ENCODE results near the gene CCDC88C.

The CCDC88C gene

GRCh38 chr14:91342206-91342760 is 75.3 kb downstream of the CCDC88C start:
- no peak for DNase-seq

DNA sequence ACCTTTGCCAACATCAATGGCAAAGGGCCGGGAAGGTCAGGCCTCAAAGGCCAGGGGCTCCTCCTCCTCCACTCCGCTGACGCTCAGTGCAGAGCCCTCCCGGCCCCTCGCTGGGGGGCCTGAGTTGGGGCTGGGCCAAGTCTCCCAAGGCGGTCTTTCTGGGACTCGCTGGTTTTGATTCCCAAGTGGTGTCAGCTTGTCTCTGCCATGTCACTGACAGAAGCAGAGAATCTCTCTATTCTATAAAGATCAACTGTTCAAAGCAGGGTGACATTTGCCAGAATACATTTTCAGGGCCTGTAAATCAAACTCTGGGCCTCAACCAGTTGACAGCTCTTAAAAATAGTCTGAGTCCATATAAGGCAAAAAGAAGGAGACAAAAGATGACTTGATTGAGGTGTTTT is 75.9 kb downstream of the CCDC88C start:
- DNase-seq: no peak

DNA sequence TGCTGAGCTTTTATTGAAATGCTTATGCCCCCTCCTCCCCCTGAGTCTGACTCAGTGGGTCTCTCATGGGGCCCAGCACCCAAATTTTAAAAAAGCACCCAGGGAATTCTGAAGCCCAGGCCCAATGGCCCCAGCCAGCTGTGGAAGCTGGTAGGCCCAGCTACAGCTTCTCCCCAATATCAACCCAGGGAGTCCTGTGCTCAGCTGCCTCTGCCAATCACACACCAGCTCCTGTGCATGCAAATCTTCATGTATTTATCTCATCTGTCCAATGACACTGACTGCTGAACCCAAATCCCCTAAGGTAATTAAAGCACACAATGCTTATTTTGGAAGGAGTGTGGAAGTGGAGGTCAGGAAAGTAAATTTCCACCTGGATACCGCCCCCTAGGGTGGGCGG is 76.3 kb downstream of the CCDC88C start:
- no peak for DNase-seq

DNA sequence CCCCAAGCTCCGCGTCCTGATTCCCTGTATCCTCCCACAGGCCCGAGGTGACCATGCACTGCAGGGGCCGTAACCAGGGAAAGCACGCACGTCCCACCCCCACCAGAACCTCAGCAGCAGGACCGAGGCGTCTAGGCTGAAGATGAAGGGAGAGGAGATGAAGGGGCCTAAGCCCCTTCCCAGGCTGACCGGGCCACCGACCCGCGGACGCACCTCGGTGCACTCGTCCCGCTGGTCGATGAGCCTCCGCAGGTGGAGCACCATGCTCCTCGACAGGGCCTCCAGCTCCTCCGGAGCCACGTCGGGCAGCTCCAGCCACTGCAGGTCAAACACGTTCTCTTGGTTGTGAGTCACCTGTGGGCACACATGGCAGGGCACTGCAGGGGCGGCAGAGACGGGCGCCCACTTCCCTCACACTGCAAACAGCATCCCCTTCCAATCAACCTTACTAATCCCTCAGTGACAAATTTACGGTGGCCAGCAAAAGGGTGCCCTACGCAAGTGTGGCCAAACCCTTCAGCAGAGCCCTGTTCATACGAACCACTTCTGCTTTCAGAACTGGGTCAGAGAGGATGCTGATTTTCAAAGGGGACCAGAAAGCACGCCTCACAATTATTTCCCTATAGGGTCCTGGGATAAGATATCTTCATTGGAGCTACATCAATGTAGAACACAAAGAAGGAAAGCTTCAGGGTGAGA is 77.8 kb downstream of the CCDC88C start:
- DNase-seq: no peak

DNA sequence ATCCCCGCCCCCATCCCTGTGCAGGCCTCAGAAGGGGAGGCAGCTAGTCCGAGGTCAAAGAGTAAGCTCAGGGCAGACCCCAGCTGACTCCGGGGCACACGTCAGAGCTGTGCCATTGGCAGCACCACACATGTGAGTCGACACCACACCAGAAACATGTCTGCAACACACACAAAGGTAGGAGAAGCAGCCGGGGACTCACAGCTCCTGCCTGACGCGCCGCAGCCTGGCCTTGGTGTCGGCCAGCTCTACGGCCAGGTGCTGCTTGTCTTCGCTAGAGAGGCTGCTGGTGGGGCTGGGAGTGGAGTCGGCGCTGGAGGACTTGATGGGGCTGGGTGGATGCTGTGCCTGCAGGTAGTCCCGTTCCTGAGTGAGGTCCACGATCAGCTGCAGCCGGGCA is 78.5 kb downstream of the CCDC88C start:
- no peak for DNase-seq

DNA sequence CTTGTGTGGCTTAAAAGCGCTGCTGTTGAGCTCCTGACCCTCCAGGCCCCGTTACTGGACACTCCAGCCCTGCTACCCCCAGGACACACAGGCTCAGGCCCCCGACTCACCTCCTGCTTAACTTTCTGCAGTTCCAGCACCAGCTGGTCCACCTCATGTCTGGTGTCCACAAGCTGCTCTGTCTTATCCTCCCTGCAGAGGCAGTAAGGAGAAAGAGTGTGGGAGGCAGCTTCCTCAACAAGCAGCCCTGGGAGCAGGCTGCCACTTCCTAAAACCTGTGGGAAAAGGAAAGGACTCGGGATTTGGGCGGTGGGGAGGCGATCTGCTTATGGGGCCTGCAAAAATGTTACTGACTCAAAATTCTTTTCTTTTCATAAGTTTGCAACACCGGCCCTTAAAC is 79.2 kb downstream of the CCDC88C start:
- DNase-seq: no peak

DNA sequence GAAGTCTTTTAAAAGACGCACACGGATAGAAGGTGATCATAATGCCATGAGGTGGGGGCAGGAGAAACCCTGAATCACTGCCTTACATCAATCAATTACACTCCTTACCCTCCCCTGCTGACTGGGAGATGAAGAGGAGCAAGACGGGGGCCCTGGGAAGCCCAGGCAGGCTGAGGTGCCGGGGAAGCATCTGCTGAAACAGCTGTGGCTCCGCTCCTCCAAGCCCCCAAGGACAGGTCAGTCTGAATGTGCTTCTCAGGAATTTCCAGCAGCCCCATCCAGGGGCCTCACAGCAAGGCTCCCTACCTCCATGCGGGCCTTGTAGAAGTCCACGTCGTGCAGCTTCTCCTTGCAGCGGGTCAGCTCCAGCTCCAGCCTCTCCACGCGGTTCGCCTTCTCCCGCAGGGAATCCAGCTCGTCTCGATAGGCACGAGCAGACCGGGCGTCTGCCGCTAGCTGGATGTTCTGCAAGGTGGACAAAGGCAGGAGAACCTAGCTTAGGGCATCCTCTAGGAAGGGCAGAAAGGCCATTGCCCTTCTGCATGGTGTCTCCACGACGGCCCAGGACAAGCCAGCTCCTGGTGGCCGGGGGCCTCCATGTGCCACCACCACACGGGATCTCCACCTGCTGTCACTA is 79.8 kb downstream of the CCDC88C start:
- DNase-seq: no peak

- DNase-seq: no peak
Observed at GRCh38 chr14:91336093-91336450, 81.5 kb downstream of the CCDC88C start.

DNA sequence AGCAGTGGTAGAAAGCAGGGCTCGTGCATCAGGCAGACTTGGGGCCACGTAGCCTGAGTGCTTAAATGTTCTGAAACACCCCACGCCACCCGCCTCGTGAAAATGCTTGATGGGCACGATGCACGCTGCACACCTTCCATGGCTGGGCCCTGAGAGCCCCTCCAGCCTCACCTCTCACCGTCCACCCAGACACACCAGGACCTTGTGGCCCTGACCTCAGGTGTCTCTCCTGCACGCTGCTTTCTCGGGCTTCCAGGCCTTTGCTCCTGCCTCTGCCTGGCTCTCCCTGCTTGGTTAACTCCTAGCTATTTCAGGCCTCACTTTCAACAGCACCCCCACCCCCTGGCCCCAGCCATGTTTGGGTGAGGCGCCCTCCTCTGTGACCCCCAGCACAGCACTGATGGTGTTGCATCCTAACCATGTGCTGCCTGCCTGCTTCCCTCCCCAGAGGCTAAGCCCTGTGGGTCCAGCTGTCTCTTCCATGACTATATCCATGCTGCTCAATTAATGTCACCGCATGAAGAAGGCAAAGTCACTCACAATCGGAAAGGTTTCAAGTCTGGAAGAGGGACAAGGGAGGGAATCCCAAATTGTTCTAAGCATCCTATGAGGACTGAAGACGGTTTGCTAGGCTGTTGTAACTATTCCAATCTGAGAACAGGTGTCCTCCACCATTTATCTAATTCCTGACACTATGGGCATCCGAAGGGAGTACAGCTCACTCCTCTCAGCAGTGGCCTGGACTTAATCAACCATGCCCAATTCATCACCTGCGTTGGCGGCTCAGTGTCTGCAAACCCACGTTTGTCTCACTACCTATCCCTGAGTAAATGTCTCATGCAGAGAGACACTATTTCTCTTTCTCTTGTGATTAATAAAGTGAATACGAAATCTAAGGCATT is 82.2 kb downstream of the CCDC88C start:
- DNase-seq: no peak

DNA sequence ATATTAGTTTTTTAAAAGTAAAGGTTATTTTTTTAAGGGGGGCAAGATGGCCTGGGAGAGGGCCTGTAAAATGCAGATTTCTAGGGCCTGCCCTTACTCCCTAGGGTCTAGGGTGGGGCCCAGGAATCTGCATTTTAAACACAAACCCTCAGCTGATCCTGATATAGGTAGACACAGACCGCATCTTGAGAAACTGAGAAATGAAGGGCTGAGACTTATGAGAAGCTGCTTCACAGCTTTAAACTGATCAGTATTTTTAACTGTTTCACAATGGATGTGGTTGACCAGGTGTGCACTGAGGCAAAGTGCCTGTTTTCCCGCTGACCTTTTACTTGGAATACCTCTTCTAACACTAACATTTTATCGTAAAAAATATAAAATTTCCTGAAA is 84.0 kb downstream of the CCDC88C start:
- DNase-seq: no peak

DNA sequence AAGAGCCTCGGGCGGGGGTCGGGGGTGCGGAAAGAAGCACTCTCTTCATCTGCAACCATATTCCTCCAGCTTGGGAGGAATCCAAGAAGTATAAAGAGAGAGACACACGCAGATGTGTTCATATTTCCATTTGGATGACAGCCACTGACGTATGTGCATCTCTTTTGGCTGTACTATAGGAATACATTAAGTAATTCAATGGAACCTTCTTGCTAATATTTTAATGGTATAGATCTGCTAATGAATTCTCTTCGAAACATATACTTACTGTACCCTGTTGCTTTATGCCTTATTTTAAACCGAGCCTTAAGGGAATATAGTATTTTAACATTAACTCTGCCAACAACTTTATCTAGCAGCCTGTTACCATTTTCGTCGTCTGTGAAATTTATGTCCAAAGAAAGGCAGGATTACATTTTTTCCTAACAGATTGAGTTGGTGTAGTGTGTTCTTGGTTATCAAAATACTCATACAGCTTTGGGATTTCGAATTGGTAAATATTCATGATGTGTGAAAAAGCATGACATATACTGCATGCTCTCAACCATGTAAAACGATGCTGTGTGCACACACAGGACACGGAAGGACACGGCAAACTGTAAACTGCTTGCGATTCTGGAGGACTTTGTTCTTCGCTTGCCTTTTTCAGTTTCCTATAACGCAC is 84.5 kb downstream of the CCDC88C start:
- no peak for DNase-seq

- DNase-seq: no peak
Observed at GRCh38 chr14:91332171-91332985, 85.2 kb downstream of the CCDC88C start.

GRCh38 chr14:91331721-91332120 is 85.9 kb downstream of the CCDC88C start:
- DNase-seq: no peak

- no peak for DNase-seq
Observed at GRCh38 chr14:91330856-91331255, 86.8 kb downstream of the CCDC88C start.

GRCh38 chr14:91330096-91330696 is 87.4 kb downstream of the CCDC88C start:
- DNase-seq: no peak

DNA sequence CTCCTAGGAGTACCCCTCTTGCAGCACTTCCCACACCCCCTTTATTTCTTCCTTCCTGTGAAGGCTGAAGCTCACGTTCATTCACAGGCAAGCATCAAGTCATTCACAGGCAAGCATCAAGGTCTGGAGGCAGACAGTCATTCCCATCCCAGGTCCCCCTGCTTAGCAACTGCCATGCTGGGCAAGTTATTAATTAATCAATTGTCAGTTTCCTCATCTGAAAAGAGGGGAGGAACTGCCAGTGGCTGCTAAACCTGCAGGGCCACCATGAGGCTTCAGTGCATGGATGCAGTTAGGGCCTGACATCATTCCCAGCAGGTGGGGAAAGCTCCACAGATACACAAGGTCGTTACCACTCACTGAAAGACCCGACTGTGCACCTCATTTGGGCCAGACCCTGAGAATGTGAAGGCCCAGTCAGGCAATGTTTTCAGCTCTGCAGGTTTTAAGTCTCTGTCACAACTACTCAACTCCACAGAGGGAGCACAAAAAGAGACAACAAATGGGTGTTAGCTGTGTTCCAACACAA is 88.1 kb downstream of the CCDC88C start:
- DNase-seq: no peak

- DNase-seq: no peak
Observed at GRCh38 chr14:91328313-91329050, 89.1 kb downstream of the CCDC88C start.

DNA sequence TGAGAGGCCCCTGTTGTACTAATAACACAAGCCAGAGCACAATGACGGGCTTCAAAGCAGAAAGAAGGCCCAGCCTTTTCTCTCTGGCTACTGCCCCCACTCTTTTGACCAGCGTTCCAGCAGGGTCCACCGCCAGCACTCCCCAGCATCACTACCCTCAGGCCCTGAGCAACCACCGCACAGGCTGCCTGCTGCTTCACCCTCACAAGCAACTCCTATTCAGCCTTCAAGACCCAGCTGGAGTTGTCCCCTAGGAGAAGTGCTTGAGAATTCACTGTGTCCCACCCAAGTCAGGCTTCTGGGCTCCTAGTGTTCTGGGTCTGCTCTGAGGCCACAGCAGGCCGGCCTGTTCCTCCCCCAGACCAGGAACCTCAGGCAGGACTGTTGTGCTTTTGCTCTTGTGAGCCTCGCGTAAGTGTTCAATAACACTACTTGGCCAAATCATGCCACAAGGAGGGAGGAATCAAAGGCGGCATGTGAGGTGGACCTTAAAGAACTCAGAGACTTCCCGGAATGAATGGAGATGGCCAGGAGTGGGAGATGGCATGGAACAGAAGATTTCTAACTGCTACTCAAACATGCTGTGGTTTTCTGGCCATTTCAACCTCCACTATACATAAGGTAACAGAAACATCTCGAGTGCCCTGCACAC is 89.8 kb downstream of the CCDC88C start:
- DNase-seq: no peak

DNA sequence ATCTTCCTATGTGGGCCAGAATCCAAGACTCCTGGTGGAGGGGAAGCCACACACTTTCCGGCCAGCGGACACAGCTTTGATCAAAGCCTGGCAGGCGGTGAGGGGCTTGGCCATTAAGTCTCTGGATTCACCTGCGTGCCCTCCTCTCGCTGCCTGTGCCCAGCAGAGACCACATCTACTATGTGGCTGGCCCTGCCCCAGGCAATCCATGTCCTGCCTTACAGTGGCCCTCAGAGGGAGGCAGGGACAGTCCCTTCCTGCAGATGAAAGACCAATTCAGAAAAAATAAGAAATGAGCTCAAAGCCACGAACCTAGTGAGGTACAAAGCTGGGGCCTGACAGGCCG is 90.4 kb downstream of the CCDC88C start:
- no peak for DNase-seq
